WTC11 (cell line): Measurements from ENCODE around the gene CATSPERE. TPM values are rescaled to one million over a fixed set of nuclear protein-coding genes. Genes with fewer than 3 reads are reported as not detected.
"Not testable (repeated sequence)": the region's sequence is repeated elsewhere in the genome, so short reads cannot be mapped to it uniquely, and the experiment has no call there.

Source experiments
- ATAC-seq: fragments of 200-7000 bp; cut with Tn5 transposase; 2 replicates; pipeline ENCODE4 v1.10.0; 2021; ENCODE audit warnings: mild to moderate bottlenecking, moderate library complexity
- CTCF ChIA-PET: fragments of 300-600 bp; sonication (Branson Sonifier 250); formaldehyde crosslinking; loops from one replicate; lab custom pipeline; 2021; ENCODE audit warnings: antibody characterized with exemption; lab: Charles Lee
- POLR2A ChIA-PET: fragments of 350-600 bp; sonication (Branson Sonifier 250); formaldehyde crosslinking; loops from one replicate; lab custom pipeline; 2021; ENCODE audit warnings: antibody characterized with exemption; lab: Charles Lee
- DNase-seq: peaks from one replicate; pipeline ENCODE4 v3.0.0; 2021; ENCODE audit warnings: low spot score
- H3K27ac Mint-ChIP-seq: 2 replicates; pipeline ENCODE4 v1.8.0; 2021; ENCODE audit warnings: mixed read lengths
- H3K27me3 Mint-ChIP-seq: 2 replicates; pipeline ENCODE4 v1.8.0; 2021; ENCODE audit warnings: low read depth, mild to moderate bottlenecking, moderate library complexity, mixed read lengths
- H3K36me3 Mint-ChIP-seq: 2 replicates; pipeline ENCODE4 v1.8.0; 2021; ENCODE audit warnings: mixed read lengths
- H3K4me1 Mint-ChIP-seq: 2 replicates; pipeline ENCODE4 v1.8.0; 2022; ENCODE audit warnings: mixed read lengths
- H3K4me3 Mint-ChIP-seq: 2 replicates; pipeline ENCODE4 v1.8.0; 2021; ENCODE audit warnings: mild to moderate bottlenecking, moderate library complexity, mixed read lengths
- H3K9me3 Mint-ChIP-seq: 2 replicates; pipeline ENCODE4 v1.8.0; 2021; ENCODE audit warnings: mixed read lengths
- TCF7 ChIP-seq: sonication (generic); formaldehyde crosslinking; IDR thresholded peaks from 2 replicates; pipeline ENCODE4 v1.8.0; 2022; ENCODE audit warnings: mild to moderate bottlenecking, low read depth, missing genetic modification reagents, moderate library complexity
- ZNF121 ChIP-seq: sonication (generic); formaldehyde crosslinking; IDR thresholded peaks from 2 replicates; pipeline ENCODE4 v1.8.0; 2023; ENCODE audit warnings: missing genetic modification reagents
- total RNA-seq: library from RNA; stranded (reverse); gene quantifications from 3 replicates; pipeline ENCODE4 v1.2.3, GENCODE V29; 2021
- TF ChIP-seq, protein P1 (sequence below): fragments of 250-450 bp; sonication (Bioruptor Pico); IDR thresholded peaks from 2 replicates; pipeline ENCODE4 v1.8.0; 2021; ENCODE audit warnings: mild to moderate bottlenecking
- TF ChIP-seq, protein P2 (sequence below): sonication (generic); formaldehyde crosslinking; IDR thresholded peaks from 2 replicates; pipeline ENCODE4 v1.8.0; 2023; ENCODE audit warnings: missing genetic modification reagents
- TF ChIP-seq, protein P3 (sequence below): fragments of 250-450 bp; sonication (Bioruptor Pico); conservative IDR thresholded peaks from 2 replicates; pipeline ENCODE4 v1.9.0; 2021; ENCODE audit warnings: mild to moderate bottlenecking
- TF ChIP-seq, protein P4 (sequence below): sonication (generic); formaldehyde crosslinking; IDR thresholded peaks from 2 replicates; pipeline ENCODE4 v1.8.1; 2023; ENCODE audit warnings: mild to moderate bottlenecking, missing genetic modification reagents, borderline replicate concordance
- TF ChIP-seq, protein P5 (sequence below): sonication (generic); formaldehyde crosslinking; IDR thresholded peaks from 2 replicates; pipeline ENCODE4 v1.8.1; 2023; ENCODE audit warnings: mild to moderate bottlenecking, moderate library complexity, missing genetic modification reagents
- TF ChIP-seq, protein P6 (sequence below): sonication (generic); formaldehyde crosslinking; IDR thresholded peaks from 2 replicates; pipeline ENCODE4 v1.8.1; 2023; ENCODE audit warnings: mild to moderate bottlenecking, missing genetic modification reagents
- TF ChIP-seq, protein P7 (sequence below): sonication (generic); formaldehyde crosslinking; conservative IDR thresholded peaks from 2 replicates; pipeline ENCODE4 v1.8.1; 2022; ENCODE audit warnings: mild to moderate bottlenecking, missing genetic modification reagents

The CATSPERE gene
- total RNA-seq, 1 experiment from 2014 or later = 0.66 TPM

DNA sequence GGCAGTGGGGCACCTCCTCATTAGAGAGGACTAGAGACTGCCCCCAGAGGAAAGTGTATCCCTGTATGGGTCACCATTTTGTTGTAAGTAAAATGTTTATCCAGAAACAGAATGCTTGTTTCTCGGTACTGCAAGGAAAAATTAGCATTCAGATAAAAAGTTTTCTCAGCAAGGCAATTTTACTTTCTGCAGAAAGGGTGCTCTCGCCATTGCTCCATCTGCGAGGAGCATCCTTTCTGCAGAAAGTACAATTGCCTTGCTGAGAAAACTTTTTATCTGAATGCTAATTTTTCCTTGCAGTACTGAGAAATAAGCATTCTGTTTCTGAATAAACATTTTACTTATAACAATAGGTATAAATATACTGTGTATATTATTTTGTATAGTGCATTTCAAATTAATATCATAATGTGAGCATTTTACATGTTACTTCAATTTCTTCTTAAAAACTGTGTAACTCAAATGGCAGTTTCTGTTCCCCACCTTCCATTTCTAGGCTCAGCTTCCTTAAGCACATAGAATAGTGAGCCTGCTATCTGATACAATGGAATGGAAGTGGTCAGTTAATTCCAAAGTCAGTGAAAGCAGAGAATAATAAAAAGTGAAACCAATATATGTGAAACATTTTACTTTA is 115.3 kb downstream of the CATSPERE start (continued):
- TF ChIP-seq ZNF121 (CRISPR knock-in tag) = no peak

DNA sequence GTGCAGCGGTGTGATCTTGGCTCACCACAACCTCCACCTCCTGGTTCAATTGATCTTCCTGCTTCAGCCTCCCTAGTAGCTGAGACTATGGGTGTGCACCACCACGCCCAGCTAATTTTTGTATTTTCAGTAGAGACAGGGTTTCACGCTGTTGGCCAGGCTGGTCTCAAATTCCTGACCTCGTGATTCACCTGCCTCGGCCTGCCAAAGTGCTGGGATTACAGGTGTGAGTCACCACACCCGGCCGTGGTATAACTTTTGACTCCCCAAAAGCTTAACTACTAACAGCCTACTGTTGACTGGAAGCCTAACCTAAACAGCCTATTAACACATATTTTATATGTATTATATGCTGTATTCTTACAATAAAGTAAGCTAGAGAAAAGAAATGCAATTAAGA is 117.1 kb downstream of the CATSPERE start:
- H3K4me1 Mint-ChIP-seq, H3K27ac Mint-ChIP-seq, H3K27me3 Mint-ChIP-seq, ATAC-seq, POLR2A ChIA-PET, DNase-seq, CTCF ChIA-PET, H3K4me3 Mint-ChIP-seq: not testable (repeated sequence)
- Mint-ChIP-seq H3K9me3 (peaks cover 56% of the 10 kb centered on the region), H3K36me3 (peaks cover 37% of the 10 kb centered on the region)

DNA sequence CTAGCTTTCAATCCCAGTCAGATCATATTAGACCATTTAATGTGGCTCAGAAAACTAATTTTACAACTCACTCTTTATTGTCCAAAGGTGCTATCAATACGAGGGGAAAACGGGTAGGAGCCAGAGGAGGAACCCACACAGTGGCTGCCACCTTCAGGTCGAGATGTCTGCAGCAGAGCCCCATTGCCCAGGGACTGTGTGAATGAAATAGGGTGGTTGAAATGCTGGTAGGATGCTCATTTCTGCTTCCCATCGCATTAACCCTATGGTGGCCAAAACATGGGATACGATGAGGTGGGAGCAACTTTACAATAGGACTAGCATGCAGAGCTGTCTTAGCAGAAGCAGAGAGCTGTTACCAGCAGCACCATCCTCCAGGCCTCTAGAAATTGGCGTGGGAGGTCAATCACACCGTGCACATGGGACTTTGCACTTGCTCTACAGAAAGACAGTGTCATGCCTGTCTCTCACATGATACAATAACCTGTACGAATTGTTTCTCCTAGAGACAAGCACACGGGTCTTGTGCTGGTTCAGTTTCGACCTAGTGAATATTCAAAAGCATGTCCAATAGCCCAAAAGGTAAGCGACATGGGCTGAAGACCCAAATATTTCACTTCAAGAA is 122.4 kb downstream of the CATSPERE start:
- Mint-ChIP-seq H3K27me3 (no peaks in the 10 kb centered on the region), H3K4me1 (no peaks in the 10 kb centered on the region), H3K36me3 (peaks cover 3% of the 10 kb centered on the region), H3K9me3 (peaks cover 19% of the 10 kb centered on the region), H3K27ac (no peak overlapping the region), H3K4me3 (no peak overlapping the region)
- peak; percentile 86 for ATAC-seq
- ChIA-PET POLR2A (no interaction called here), CTCF (no interaction called here)
- no peak for DNase-seq
- TF ChIP-seq, protein P1, sequence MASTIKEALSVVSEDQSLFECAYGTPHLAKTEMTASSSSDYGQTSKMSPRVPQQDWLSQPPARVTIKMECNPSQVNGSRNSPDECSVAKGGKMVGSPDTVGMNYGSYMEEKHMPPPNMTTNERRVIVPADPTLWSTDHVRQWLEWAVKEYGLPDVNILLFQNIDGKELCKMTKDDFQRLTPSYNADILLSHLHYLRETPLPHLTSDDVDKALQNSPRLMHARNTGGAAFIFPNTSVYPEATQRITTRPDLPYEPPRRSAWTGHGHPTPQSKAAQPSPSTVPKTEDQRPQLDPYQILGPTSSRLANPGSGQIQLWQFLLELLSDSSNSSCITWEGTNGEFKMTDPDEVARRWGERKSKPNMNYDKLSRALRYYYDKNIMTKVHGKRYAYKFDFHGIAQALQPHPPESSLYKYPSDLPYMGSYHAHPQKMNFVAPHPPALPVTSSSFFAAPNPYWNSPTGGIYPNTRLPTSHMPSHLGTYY (CRISPR knock-in tag) = no peak
- TF ChIP-seq, protein P2, sequence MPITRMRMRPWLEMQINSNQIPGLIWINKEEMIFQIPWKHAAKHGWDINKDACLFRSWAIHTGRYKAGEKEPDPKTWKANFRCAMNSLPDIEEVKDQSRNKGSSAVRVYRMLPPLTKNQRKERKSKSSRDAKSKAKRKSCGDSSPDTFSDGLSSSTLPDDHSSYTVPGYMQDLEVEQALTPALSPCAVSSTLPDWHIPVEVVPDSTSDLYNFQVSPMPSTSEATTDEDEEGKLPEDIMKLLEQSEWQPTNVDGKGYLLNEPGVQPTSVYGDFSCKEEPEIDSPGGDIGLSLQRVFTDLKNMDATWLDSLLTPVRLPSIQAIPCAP (CRISPR knock-in tag) = no peak
- TF ChIP-seq, protein P3, sequence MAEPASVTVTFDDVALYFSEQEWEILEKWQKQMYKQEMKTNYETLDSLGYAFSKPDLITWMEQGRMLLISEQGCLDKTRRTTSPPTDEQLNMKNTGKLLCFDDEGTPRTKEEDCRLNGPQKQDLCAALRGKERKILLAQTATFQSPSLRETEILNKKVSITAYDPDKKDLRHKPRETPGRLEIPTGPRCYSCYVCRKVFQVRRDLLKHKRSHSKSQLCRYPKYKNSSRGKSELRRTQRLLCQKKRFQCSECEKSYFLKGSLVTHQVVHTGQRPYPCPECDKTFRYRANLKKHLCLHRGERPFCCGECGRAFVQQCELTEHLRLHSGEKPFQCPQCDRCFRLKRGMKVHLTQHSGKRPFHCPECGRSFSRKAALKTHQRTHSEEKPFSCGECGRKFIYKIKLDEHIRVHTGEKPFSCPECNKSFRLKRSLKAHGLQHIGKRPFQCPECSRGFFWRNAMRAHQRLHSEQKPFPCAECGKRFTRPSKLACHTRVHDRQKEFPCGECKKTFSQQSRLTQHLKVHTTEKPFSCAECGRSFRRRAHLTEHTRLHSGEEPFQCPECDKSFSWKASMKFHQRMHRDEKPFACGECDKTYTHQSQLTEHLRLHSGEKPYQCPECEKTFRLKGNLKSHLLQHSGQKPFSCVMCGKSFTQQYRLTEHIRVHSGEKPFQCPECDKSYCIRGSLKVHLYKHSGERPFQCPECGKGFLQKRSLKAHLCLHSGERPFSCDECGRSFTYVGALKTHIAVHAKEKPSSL (CRISPR knock-in tag) = no peak
- TF ChIP-seq, protein P4, sequence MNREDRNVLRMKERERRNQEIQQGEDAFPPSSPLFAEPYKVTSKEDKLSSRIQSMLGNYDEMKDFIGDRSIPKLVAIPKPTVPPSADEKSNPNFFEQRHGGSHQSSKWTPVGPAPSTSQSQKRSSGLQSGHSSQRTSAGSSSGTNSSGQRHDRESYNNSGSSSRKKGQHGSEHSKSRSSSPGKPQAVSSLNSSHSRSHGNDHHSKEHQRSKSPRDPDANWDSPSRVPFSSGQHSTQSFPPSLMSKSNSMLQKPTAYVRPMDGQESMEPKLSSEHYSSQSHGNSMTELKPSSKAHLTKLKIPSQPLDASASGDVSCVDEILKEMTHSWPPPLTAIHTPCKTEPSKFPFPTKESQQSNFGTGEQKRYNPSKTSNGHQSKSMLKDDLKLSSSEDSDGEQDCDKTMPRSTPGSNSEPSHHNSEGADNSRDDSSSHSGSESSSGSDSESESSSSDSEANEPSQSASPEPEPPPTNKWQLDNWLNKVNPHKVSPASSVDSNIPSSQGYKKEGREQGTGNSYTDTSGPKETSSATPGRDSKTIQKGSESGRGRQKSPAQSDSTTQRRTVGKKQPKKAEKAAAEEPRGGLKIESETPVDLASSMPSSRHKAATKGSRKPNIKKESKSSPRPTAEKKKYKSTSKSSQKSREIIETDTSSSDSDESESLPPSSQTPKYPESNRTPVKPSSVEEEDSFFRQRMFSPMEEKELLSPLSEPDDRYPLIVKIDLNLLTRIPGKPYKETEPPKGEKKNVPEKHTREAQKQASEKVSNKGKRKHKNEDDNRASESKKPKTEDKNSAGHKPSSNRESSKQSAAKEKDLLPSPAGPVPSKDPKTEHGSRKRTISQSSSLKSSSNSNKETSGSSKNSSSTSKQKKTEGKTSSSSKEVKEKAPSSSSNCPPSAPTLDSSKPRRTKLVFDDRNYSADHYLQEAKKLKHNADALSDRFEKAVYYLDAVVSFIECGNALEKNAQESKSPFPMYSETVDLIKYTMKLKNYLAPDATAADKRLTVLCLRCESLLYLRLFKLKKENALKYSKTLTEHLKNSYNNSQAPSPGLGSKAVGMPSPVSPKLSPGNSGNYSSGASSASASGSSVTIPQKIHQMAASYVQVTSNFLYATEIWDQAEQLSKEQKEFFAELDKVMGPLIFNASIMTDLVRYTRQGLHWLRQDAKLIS (CRISPR knock-in tag) = no peak
- TF ChIP-seq, protein P5, sequence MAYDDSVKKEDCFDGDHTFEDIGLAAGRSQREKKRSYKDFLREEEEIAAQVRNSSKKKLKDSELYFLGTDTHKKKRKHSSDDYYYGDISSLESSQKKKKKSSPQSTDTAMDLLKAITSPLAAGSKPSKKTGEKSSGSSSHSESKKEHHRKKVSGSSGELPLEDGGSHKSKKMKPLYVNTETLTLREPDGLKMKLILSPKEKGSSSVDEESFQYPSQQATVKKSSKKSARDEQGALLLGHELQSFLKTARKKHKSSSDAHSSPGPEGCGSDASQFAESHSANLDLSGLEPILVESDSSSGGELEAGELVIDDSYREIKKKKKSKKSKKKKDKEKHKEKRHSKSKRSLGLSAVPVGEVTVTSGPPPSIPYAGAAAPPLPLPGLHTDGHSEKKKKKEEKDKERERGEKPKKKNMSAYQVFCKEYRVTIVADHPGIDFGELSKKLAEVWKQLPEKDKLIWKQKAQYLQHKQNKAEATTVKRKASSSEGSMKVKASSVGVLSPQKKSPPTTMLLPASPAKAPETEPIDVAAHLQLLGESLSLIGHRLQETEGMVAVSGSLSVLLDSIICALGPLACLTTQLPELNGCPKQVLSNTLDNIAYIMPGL (CRISPR knock-in tag) = no peak
- TF ChIP-seq, protein P6, sequence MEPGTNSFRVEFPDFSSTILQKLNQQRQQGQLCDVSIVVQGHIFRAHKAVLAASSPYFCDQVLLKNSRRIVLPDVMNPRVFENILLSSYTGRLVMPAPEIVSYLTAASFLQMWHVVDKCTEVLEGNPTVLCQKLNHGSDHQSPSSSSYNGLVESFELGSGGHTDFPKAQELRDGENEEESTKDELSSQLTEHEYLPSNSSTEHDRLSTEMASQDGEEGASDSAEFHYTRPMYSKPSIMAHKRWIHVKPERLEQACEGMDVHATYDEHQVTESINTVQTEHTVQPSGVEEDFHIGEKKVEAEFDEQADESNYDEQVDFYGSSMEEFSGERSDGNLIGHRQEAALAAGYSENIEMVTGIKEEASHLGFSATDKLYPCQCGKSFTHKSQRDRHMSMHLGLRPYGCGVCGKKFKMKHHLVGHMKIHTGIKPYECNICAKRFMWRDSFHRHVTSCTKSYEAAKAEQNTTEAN (CRISPR knock-in tag) = no peak
- TF ChIP-seq, protein P7, sequence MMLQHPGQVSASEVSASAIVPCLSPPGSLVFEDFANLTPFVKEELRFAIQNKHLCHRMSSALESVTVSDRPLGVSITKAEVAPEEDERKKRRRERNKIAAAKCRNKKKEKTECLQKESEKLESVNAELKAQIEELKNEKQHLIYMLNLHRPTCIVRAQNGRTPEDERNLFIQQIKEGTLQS = no peak
- TF ChIP-seq TCF7 = no peak
